ENCODE results near the gene WDR36.

DNA sequence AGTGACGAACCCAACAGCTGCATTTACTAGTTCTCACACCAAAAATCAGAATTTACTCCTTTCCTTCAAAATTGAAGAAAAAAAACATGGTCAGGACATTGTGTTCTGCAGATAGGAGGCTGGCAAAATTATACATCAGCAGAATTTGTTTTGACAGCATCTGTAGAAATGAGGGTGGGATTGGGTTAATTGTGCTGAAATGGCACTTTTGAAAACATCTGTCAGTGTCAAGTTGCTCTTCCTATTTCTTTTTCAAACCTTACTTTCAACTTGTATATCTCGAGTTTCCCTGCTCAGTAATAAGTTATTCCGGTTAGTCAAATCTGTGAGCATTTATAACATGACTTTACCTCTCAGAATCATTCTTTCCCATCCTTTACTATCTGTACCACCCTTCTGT, 19.8 kb downstream of the WDR36 start:
- no peak for TF ChIP-seq TAF1 (IDR thresholded peaks at IDR 0.05; ENCODE audit: low read depth, low read length)
- TF ChIP-seq POLR2A (IDR thresholded peaks at IDR 0.05; ENCODE audit: low read depth, low read length), result no peak

All from GM12891 (cell line).